ENCODE results near the gene SEPTIN12. TPM values are rescaled to one million over a fixed set of nuclear protein-coding genes. Genes with fewer than 3 reads are reported as not detected.

Gene SEPTIN12
- total and polyA plus RNA-seq, 2 donors (not counting 3 experiments of a cell fraction or from before 2014, with no cell fraction given), result not detected

- FAIRE-seq, result no peak
- H3K27ac ChIP-seq (ENCODE audit: insufficient read depth, low read depth, low read length), result no peak overlapping the region
- H3K36me3 ChIP-seq (ENCODE audit: control insufficient read depth in 2 of 2, extremely low read depth in 1 of 2, insufficient read depth in 2 of 2, low read length in 2 of 2), result peaks cover 0 to 4% of the 10 kb centered on the region in 2 experiments
- no peaks in the 10 kb centered on the region for H4K20me1 ChIP-seq (replicated peaks; ENCODE audit: control insufficient read depth, extremely low read depth, insufficient read depth, low read length)
- no peaks in the 10 kb centered on the region for H3K79me2 ChIP-seq (ENCODE audit: control insufficient read depth, insufficient read depth, low read length)
- H3K9ac ChIP-seq (replicated peaks; ENCODE audit: extremely low read depth, insufficient read depth, low read length), result no peak overlapping the region
- H3K4me2 ChIP-seq (ENCODE audit: insufficient read depth, low read length), result no peak overlapping the region
- intact Hi-C loops (cut with micrococcal nuclease) (no loop called here), dilution Hi-C loops (cut with MboI; ENCODE audit: extremely low pct_ligation_motif_present, low sequenced_read_pairs) (no loop called here)
- H2AFZ ChIP-seq (ENCODE audit: low read depth, low read length), result no peak overlapping the region
- POLR2A ChIA-PET, result no interaction called here
- no peak for DNase-seq (ENCODE audit: low read depth, low spot score)
- no peak for TF ChIP-seq POLR2A (IDR thresholded peaks at IDR 0.05; ENCODE audit: low read depth, low read length)
- TF ChIP-seq GATA2 (IDR thresholded peaks at IDR 0.05; ENCODE audit: insufficient read depth, insufficient read length, low read depth, low read length), result no peak
- no peak for TF ChIP-seq MAX (IDR thresholded peaks at IDR 0.05; ENCODE audit: insufficient read depth, insufficient read length)
- no peak for TF ChIP-seq MYC (IDR thresholded peaks at IDR 0.05; ENCODE audit: low read depth, low read length)
- no peak for TF ChIP-seq JUN (IDR thresholded peaks at IDR 0.05; ENCODE audit: borderline replicate concordance, insufficient read depth, insufficient read length, low read depth)
- no peak for TF ChIP-seq POLR2AphosphoS5 (IDR thresholded peaks at IDR 0.05; ENCODE audit: insufficient read depth, low read depth, low read length)
- no peak for TF ChIP-seq CTCF (IDR thresholded peaks at IDR 0.05; ENCODE audit: extremely low read depth in 1 of 2, insufficient read depth in 1 of 2, low read depth in 1 of 2, low read length in 2 of 2)
- no peak for TF ChIP-seq EZH2 (IDR thresholded peaks at IDR 0.05; ENCODE audit: borderline replicate concordance, low read depth, low read length, severe bottlenecking)
- no peak for TF ChIP-seq FOS (IDR thresholded peaks at IDR 0.05; ENCODE audit: borderline replicate concordance, insufficient read depth, low read length)
- H3K4me3 ChIP-seq (replicated peaks in 1 of 3; ENCODE audit: insufficient read depth in 1 of 3, low read depth in 1 of 3, low read length in 3 of 3), result no peak overlapping the region
- H3K9me1 ChIP-seq (replicated peaks; ENCODE audit: control insufficient read depth, extremely low read depth, insufficient read depth, low read length), result no peaks in the 10 kb centered on the region
- no TSS peak for BruUV-seq (replicated peaks)
- no peaks in the 10 kb centered on the region for H3K9me3 ChIP-seq (replicated peaks; ENCODE audit: control insufficient read depth, insufficient read depth, low read length)
- no peaks in the 10 kb centered on the region for H3K27me3 ChIP-seq (ENCODE audit: control insufficient read depth in 2 of 2, insufficient read depth in 2 of 2, low read length in 2 of 2)
- no peaks in the 10 kb centered on the region for H3K4me1 ChIP-seq (ENCODE audit: control insufficient read depth, extremely low read depth, insufficient read depth, low read length)
- CTCF ChIA-PET, result no interaction called here
Observed at GRCh38 chr16:4746215-4746614, 41.9 kb downstream of the SEPTIN12 start.

Measured in endothelial cell of umbilical vein (primary cell).